GM12874 (cell line): ENCODE results near the gene ATP6V1C2.

Experiments used
- CTCF ChIP-seq: IDR thresholded peaks from 2 replicates; pipeline ENCODE4 v1.5.1; 2011; ENCODE audit warnings: low read depth, mild to moderate bottlenecking, control low read depth, low read length, moderate library complexity; ENCODE audit not compliant: insufficient read depth

The ATP6V1C2 gene

GRCh38 chr2:10796703-10797102 is 75.3 kb downstream of the ATP6V1C2 start:
- no peak for TF ChIP-seq CTCF

GRCh38 chr2:10798783-10799182 is 77.4 kb downstream of the ATP6V1C2 start:
- no peak for TF ChIP-seq CTCF

- TF ChIP-seq CTCF: no peak
These were observed 78.7 kb downstream of the ATP6V1C2 start for GRCh38 chr2:10800163-10800562.

- no peak for TF ChIP-seq CTCF
These were observed 81.2 kb downstream of the ATP6V1C2 start for GRCh38 chr2:10802657-10803056.

GRCh38 chr2:10806543-10806942 is 85.1 kb downstream of the ATP6V1C2 start:
- TF ChIP-seq CTCF: no peak

GRCh38 chr2:10810202-10811161 is 89.1 kb downstream of the ATP6V1C2 start:
- no peak for TF ChIP-seq CTCF

- TF ChIP-seq CTCF: no peak
These were observed 90.1 kb downstream of the ATP6V1C2 start for GRCh38 chr2:10811517-10811916.
